IMR-90 (cell line): Measurements from ENCODE around the gene NOS1AP.

Experiments
- CHD1 ChIP-seq: IDR thresholded peaks from 2 replicates; pipeline ENCODE4 v1.6.1; 2012; ENCODE audit warnings: low read depth, low read length, improper control_type of control experiment
- CTCF ChIP-seq: conservative IDR thresholded peaks from 2 replicates; pipeline ENCODE4 v1.5.1; 2012; ENCODE audit warnings: mild to moderate bottlenecking, low read depth, low read length, improper control_type of control experiment
- NFE2L2 ChIP-seq: fragments of 150-350 bp; IDR thresholded peaks from 2 replicates; pipeline ENCODE4 v1.6.1; 2016; ENCODE audit warnings: low read depth, mild to moderate bottlenecking, low read length
- POLR2A ChIP-seq: IDR thresholded peaks from 2 replicates; pipeline ENCODE4 v1.6.1; 2012; ENCODE audit warnings: mild to moderate bottlenecking, low read depth, low read length
- SMC3 ChIP-seq: fragments of 150-350 bp; IDR thresholded peaks from 2 replicates; pipeline ENCODE4 v1.6.1; 2016; ENCODE audit warnings: low read depth, mild to moderate bottlenecking, antibody characterized with exemption, low read length, moderate library complexity
- USF2 ChIP-seq: fragments of 150-350 bp; IDR thresholded peaks from 2 replicates; pipeline ENCODE4 v1.6.1; 2017; ENCODE audit warnings: mild to moderate bottlenecking, antibody characterized with exemption, low read length, low read depth

GRCh38 chr1:162185314-162186025 lies 116.0 kb downstream of the NOS1AP start:
- TF ChIP-seq CTCF (no peak), POLR2A (no peak), USF2 (no peak), SMC3 (no peak), CHD1 (no peak), NFE2L2 (no peak)
